ENCODE measurements around the gene TLL2. TPM values are rescaled to one million over a fixed set of nuclear protein-coding genes. Genes with fewer than 3 reads are reported as not detected.

The TLL2 gene
- total RNA-seq, 4 donors from 2014 or later = 0.20 to 0.31 TPM; not detected in 2

DNA sequence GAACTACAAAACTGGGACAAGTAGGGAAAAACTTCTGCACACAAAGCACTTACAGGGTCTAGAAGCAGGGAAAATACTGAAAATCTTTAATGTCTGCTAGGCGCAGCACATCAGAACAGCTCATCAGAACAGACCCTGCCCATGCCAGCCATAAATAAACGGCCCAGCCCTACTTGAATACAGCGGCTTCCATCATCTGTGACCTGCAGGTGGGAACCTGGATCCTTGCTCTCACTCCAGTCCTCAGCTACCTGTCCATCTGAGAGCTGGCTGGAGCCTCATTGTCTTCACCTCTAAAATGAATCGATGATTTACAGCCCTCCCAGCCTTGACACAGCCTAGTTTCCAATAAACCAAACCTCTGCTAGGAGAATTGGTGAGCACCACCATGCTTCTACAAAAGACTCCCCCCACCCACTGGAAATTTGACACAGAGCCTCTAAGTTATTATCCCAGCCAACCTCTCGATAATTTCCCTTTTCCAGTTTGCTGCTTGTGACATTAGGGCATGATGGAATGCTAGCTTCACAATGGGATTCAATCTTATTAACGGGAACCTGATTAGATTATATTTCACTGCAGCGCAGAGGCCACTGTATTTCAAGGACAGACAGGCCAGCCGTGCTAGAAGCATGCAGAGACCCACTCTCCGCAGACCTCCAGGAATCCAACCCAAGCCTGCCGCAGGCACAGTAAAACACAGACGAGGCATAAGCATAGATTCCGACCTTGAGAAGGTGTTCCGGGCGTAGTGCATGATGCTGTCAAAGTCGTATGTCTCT lies 93.3 kb downstream of the TLL2 start:
- peaks cover 3% of the 10 kb centered on the region for H3K27me3 ChIP-seq
- no peak for ATAC-seq
- TF ChIP-seq POLR2AphosphoS5 (IDR thresholded peaks at IDR 0.05) = no peak
- no peak for TF ChIP-seq EP300 (IDR thresholded peaks at IDR 0.05)
- TF ChIP-seq, protein P1, sequence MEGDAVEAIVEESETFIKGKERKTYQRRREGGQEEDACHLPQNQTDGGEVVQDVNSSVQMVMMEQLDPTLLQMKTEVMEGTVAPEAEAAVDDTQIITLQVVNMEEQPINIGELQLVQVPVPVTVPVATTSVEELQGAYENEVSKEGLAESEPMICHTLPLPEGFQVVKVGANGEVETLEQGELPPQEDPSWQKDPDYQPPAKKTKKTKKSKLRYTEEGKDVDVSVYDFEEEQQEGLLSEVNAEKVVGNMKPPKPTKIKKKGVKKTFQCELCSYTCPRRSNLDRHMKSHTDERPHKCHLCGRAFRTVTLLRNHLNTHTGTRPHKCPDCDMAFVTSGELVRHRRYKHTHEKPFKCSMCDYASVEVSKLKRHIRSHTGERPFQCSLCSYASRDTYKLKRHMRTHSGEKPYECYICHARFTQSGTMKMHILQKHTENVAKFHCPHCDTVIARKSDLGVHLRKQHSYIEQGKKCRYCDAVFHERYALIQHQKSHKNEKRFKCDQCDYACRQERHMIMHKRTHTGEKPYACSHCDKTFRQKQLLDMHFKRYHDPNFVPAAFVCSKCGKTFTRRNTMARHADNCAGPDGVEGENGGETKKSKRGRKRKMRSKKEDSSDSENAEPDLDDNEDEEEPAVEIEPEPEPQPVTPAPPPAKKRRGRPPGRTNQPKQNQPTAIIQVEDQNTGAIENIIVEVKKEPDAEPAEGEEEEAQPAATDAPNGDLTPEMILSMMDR (IDR thresholded peaks at IDR 0.05) = no peak
- TF ChIP-seq POLR2A (IDR thresholded peaks at IDR 0.05) = no peak
- H3K9me3 ChIP-seq = no peaks in the 10 kb centered on the region
- no peaks in the 10 kb centered on the region for H3K36me3 ChIP-seq
- no peak overlapping the region for H3K4me3 ChIP-seq
- no peak overlapping the region for H3K27ac ChIP-seq
- 83 to 94% methylated on average over 4 to 13 of the region's 15 CpGs for WGBS, 2 donors (ENCODE audit: low coverage in 1 of 2)
- peaks cover 0 to 9% (median 4%) of the 10 kb centered on the region in 3 donors for H3K4me1 ChIP-seq

DNA sequence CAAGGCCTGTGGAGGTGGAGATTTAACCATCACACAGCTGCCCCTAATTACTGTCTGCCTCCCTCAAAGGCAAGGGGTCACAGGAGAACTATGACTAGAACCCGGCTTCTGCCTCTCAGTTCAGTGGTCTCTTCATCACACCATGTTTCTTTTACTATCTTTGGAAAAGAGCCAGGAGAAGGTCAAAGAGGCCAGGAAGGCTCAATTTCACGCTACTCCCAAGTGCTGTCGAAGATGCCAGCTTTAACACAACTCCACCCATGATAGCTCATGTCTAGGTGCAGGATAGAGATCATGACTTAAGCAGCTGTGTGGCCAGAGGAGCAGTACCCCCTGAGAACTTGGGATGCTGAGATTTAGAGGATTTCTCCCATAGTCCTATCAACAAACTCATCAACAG lies 94.4 kb downstream of the TLL2 start:
- H3K4me3 ChIP-seq = no peak overlapping the region
- no peaks in the 10 kb centered on the region for H3K36me3 ChIP-seq
- no peak for ATAC-seq
- no peaks in the 10 kb centered on the region for H3K9me3 ChIP-seq
- peaks cover 0 to 9% (median 4%) of the 10 kb centered on the region in 3 donors for H3K4me1 ChIP-seq
- TF ChIP-seq EP300 (IDR thresholded peaks at IDR 0.05) = no peak
- no peak for TF ChIP-seq POLR2AphosphoS5 (IDR thresholded peaks at IDR 0.05)
- no peak overlapping the region for H3K27ac ChIP-seq
- WGBS, 2 donors (ENCODE audit: low coverage in 1 of 2) = 80% methylated on average over 1 of the region's 3 CpGs; no CpG with 5 or more reads in 1 of the 2 donors
- H3K27me3 ChIP-seq = peaks cover 9% of the 10 kb centered on the region

DNA sequence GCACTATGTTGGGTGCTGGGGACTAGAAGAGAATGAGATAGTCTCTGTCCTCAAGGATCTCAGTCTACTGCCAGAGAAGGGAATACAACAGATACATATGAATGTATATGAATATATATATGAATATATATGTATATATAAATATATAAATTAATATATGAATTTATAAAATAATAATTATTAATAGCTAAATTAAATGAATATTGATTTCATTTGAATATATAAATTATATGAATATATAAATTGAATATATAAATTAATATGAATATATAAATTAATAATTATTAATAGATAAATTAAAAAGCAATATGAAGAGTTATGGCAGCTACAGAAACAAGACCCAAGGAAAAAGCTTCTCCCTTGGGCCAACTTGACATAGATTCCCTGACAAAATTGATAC lies 95.1 kb downstream of the TLL2 start:
- H3K36me3 ChIP-seq = no peaks in the 10 kb centered on the region
- no peak for ATAC-seq
- no peak overlapping the region for H3K27ac ChIP-seq
- H3K4me3 ChIP-seq = no peak overlapping the region
- TF ChIP-seq, protein P1 (IDR thresholded peaks at IDR 0.05) = no peak
- TF ChIP-seq POLR2A (IDR thresholded peaks at IDR 0.05) = no peak
- H3K9me3 ChIP-seq = no peaks in the 10 kb centered on the region
- peaks cover 16% of the 10 kb centered on the region for H3K27me3 ChIP-seq
- H3K4me1 ChIP-seq = peaks cover 0 to 9% (median 4%) of the 10 kb centered on the region in 3 donors

DNA sequence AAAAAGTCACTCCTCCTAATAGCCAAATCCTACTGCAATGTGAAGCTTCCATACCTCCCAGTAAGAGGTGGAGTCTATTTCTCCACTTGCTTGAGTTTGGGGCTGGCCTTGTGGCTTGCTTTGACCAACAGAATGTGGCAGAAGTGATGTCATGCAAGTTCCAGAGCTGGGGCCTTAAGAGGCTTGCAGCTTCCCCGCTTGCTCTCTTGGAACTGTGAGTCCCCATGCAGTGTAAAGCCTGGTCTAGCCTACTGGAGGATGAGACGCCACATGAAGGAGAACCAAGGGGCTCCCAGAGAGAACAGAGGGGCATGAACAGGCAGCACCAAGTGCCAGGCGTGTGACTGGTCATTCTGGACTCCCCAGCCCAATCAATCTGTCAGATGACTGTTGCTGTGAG lies 96.3 kb downstream of the TLL2 start:
- no peaks in the 10 kb centered on the region for H3K36me3 ChIP-seq
- no peaks in the 10 kb centered on the region for H3K9me3 ChIP-seq
- no peak overlapping the region for H3K27ac ChIP-seq
- WGBS, 2 donors (ENCODE audit: low coverage in 1 of 2) = 100% methylated on average over 2 of the region's 3 CpGs; no CpG with 5 or more reads in 1 of the 2 donors
- H3K4me1 ChIP-seq = peaks cover 0 to 9% (median 4%) of the 10 kb centered on the region in 3 donors
- H3K4me3 ChIP-seq = no peak overlapping the region
- peaks cover 20% of the 10 kb centered on the region for H3K27me3 ChIP-seq
- no peak for TF ChIP-seq EP300 (IDR thresholded peaks at IDR 0.05)
- no peak for TF ChIP-seq POLR2AphosphoS5 (IDR thresholded peaks at IDR 0.05)
- TF ChIP-seq, protein P1 (IDR thresholded peaks at IDR 0.05) = no peak
- TF ChIP-seq POLR2A (IDR thresholded peaks at IDR 0.05) = no peak
- no peak for ATAC-seq

DNA sequence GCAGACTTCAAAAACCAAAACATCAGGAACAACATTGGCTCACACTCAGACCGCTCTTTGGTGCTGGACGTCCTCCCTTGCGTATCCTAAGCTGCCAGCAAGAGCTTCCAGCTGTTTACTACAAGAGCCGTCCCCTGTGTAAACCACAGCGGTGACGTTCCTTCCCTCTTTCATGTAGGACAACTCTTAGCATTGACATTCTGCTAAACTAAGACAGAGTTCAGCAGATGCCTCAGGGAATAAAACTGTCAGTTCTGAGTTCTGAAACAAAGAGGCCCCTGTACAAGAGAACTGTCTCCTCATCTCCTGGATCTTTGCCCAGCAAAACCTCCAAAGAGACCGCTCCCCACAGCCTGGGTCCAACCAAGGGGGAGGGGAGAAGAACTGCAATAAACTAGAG lies 97.1 kb downstream of the TLL2 start:
- H3K27ac ChIP-seq = no peak overlapping the region
- no peak overlapping the region for H3K4me3 ChIP-seq
- no peaks in the 10 kb centered on the region for H3K9me3 ChIP-seq
- WGBS, 2 donors (ENCODE audit: low coverage in 1 of 2) = 6 to 36% methylated on average over 6 to 7 of the region's 7 CpGs
- ATAC-seq = peak; percentile 74
- no peaks in the 10 kb centered on the region for H3K36me3 ChIP-seq
- H3K27me3 ChIP-seq = peaks cover 25% of the 10 kb centered on the region
- no peak for TF ChIP-seq EP300 (IDR thresholded peaks at IDR 0.05)
- TF ChIP-seq, protein P1 (IDR thresholded peaks at IDR 0.05) = no peak
- H3K4me1 ChIP-seq = peaks cover 0 to 9% (median 4%) of the 10 kb centered on the region in 3 donors

All from gastroesophageal sphincter (tissue), 4 donors.